Left forelimb (tissue), 1 donor: ENCODE results near the gene KAZN.

Source experiments
- DNase-seq: peaks from one replicate; pipeline ENCODE4 v3.0.0-alpha.2; 2018; ENCODE audit warnings: low spot score

KAZN gene

GRCh38 chr1:14713077-14713476 lies 114.6 kb downstream of the KAZN start:
- DNase-seq = no peak

- no peak for DNase-seq
These were observed 116.8 kb downstream of the KAZN start for GRCh38 chr1:14715266-14715665.

DNA sequence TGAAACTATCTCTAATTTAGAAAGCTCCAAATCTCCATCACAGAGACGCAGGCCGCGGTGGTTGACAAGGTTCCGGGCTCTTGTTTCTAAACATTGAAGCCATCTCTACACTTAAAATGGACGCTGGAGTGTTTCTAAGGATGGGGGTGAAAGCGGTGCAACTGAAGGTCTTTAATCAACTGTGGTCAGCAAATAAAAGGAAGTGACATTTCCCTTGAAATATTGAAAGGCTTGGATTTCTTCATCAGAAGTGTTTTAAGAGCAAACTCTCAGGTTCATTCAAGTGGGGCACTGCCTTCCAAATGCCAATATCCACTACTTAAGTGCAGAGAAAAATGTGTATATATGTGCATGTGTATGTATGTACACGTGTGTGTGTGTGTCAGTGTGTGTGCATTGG lies 117.3 kb downstream of the KAZN start:
- no peak for DNase-seq

DNA sequence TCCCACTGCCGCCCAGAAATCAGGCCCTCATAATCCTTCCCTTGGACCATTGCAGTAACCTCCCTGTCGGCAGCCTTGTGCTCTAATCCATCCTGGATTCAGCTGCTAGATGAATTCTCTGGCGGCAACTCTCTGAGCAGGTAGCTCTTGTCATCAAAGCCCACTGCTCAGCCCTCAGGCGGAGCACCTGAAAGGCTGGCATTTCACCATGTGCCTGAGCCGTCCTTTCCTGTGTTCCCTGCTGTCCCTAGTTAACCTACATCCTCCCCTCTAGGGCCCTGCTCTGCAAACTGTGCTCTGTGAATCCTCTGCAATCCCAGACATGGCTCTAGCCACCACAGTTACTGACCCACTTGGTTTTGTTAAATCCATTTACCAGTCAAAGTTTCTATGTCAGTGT lies 118.0 kb downstream of the KAZN start:
- no peak for DNase-seq

DNA sequence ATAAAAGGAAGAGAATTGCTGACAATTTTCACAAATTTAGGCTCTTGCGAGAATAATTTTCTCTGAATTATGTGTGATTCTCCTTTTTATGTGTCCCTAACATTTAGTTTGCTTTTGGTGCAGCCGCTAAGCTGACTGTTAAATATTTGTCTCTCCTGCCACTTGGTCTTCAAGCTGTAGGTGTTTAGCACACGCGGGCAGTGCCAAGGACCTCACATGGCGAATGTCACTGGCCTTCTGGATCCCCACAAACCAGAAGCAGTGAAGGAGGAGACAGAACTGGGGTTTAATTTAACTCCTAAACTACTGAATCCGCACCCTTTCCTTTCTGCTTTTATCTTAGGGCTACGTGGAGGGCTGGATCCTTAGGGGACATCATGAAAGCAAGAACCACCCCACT lies 120.0 kb downstream of the KAZN start:
- DNase-seq = no peak

GRCh38 chr1:14723401-14723800 lies 124.9 kb downstream of the KAZN start:
- no peak for DNase-seq

GRCh38 chr1:14724246-14724645 lies 125.8 kb downstream of the KAZN start:
- no peak for DNase-seq

DNA sequence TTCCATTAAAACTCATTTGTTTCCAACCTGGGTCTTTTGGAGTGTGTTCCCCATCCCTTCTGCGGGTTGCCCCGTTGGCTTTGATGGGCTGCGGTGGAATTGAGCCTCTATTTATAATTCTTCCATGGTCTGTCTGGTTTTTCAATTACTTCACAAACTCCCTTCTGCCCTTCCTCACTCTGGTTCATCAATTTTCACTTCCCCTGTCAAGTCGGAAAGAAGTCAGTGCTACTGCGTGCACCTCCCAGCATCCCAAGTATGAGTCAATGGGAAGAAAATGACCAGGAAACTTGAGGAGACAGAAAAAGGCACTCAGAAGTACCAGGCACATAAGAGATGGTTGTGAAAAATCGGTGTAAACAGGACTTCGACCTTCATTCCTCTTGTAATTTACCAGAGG lies 126.2 kb downstream of the KAZN start:
- DNase-seq = no peak

DNA sequence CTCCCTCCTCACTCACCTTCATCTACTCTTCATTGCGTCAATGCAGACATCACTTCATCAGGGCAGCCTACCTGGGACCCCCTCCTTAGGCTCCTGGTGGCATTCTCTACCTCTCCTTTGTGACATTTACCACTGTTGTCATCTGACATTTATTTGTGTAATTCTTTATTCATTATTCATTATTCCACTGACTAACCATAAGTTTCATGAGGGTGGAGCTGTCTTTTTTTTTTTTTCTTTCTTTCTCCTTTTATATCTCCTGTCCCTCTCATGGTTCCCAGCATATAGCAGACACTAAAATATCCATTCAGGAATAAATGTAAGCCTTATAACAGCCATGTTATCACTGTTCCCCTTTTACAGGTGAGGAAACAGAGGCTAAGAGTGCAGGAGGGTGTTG lies 126.8 kb downstream of the KAZN start:
- DNase-seq = no peak

DNA sequence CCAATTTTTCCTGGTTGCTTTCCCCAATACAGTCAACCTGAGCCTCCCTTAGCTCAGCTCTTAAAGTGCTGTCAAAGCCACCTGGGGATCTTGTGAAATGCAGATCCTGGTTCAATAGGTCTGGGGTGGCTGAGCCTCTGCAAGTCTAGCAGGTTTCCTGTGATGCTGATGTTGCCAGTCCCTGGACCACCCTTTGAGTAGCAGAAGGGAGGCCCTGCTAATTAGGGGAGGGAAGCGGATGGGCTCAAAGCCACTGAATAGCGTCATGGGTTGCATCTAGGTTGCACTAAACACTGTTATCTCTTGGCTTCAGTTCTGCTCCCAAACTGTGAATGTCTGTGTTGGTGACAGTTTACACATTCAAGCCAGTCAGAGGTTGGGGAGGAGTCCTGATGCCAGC lies 127.2 kb downstream of the KAZN start:
- no peak for DNase-seq

DNA sequence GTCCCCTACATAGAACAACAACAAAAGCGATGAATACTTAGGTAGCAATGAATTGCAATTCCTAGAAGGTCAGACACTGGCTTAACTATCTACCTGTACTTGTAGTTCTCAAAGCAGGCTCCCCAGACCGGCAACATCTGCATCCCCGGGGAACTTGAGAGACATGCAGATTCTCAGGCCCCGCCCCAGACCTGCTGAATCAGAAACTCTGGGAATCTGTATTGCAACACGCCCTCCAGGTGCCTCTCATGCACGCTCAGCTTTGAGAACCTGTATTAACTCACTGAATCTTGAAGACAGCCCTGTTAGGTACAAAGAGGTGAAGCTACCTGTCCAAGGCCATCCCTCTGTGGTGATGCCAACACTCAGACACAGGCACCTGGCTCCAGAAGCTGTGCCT lies 128.1 kb downstream of the KAZN start:
- no peak for DNase-seq

DNA sequence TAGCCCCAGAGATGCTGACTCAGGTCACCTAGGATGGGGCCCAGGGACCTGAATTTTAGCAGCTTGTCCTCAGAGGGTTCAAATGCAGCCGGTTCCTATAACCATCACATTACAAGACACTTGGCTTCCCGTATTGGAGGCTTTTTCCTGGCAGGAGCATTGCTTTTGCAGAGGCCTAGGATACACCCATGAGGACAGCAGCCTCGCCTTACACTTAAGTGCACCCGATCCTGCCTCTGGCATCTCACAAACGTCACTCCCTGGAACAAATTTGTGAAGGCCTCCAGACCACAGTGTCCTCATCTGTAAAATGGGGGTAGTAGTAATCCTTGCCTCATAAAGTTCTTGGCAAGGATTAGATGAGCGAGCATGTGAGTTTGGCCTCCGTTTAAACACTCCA lies 130.0 kb downstream of the KAZN start:
- DNase-seq = no peak

- no peak for DNase-seq
These were observed 134.2 kb downstream of the KAZN start for GRCh38 chr1:14732728-14733047.

DNA sequence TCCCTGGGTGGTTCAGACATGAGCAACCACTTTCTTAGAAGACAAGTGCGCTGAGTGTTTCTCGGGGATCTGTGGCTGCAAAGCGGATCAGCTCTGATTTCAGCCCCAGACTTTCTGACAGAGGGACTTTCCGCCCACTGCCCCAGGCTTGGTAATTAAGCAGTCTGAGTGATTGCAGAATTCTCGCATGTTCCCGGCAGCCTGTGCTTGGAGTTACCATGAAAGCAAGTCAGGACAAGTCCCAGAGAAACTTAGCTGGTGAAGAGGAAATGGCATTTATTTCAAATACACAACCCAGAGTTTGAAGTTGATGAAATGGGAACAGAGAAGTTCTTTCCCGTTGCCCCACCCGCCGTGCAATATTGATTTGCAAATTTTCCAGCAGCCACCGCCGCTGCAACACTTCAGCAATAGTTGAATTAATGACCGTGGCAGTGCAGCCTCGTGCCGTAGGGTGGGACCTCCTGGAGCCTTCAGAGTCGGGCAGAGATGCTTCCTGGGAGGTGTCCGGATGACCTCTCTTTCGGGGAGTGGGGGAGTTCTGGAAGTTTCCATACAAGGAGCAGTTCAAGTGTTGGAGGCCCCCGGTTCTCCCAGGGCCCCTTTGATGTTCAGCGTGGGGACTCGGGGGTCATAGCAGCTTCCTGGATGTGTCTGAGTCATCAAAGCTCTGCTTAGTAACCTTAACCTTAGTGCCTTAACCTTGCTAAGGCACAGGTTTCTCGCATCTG lies 134.7 kb downstream of the KAZN start:
- DNase-seq = no peak

DNA sequence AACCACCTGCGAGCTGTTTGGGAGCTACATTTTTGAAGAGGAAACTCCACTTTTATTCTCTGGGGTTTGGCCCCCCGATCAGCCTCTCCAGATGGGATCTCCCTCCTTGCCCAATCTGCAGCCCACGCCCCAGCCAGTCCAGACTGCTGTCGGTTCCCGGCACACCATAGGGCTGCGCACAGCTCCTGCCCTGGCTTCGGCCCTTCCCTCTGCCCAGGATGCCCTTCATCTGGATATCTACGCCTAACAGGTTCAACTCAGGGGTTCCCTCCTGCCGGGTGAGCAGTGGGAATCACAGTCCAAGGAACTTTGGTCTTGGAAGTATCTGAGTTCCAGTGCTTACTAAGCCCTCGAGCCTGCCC lies 135.3 kb downstream of the KAZN start:
- no peak for DNase-seq

GRCh38 chr1:14735841-14736240 lies 137.4 kb downstream of the KAZN start:
- no peak for DNase-seq

DNA sequence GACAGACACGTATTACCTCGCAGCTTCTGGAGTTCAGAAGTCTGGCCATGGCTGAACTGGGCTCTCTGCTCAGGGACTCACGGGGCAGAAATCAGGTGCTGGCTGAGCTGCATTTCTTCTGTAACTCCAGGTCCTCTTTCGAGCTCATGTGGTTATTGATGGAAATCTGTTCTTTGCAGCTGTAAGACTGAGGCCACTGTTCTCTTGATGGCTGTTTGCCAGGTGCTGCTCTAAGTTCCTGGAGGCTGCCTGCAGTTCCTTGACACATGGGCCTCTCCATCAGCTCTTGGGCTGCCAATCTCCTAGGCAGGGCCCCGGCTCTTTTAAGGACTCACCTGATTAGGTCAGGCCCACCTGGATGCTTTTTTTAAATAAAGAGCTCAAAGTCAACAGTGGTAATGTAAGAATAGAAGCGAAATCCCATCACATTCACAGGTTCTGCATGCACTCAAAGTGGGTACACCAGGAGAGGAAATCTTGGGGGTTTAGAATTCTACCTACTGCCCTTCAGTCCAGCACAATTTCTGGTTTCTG lies 139.1 kb downstream of the KAZN start:
- DNase-seq = no peak

- DNase-seq = no peak
These were observed 139.8 kb downstream of the KAZN start for GRCh38 chr1:14738235-14738634.

- DNase-seq = no peak
These were observed 140.2 kb downstream of the KAZN start for GRCh38 chr1:14738647-14739046.

- no peak for DNase-seq
These were observed 140.8 kb downstream of the KAZN start for GRCh38 chr1:14739082-14739832.

- DNase-seq = no peak
These were observed 141.5 kb downstream of the KAZN start for GRCh38 chr1:14740016-14740415.

GRCh38 chr1:14741082-14741481 lies 142.6 kb downstream of the KAZN start:
- no peak for DNase-seq

DNA sequence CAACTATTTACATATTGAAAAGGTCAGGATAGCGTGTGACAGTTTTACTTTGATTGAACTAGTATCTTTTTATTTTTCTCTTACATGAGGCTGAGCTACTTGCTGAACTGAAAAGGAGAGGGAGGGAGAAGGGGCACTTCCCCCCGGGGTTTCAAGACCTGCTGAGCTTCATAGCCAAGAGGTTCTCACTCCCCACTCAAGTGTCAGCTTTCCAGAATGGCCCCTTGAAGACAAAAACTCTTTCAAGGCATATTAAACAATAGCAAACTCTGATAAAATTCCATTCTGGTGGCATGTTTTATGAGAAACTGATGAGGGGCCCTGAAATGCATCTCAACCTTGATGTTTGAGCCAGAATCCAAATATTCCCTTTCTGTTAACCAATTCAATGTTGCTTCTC lies 143.0 kb downstream of the KAZN start:
- no peak for DNase-seq
